K562 (cell line): ENCODE data around the gene CFAP69. TPM values are rescaled to one million over a fixed set of nuclear protein-coding genes. Genes with fewer than 3 reads are reported as not detected.

Experiments used
- ARID2 ChIP-seq: fragments of 450-650 bp; IDR thresholded peaks from 2 replicates; pipeline ENCODE4 v1.6.1; 2017; ENCODE audit warnings: antibody characterized with exemption, mild to moderate bottlenecking
- CBX1 ChIP-seq: sonication (generic); IDR thresholded peaks from 2 replicates; pipeline ENCODE4 v1.6.1; 2016; ENCODE audit warnings: antibody characterized with exemption, low read depth, mild to moderate bottlenecking
- CHD4 ChIP-seq: fragments of 200-600 bp; sonication (generic); IDR thresholded peaks from 3 replicates; pipeline ENCODE4 v1.6.1; 2012; ENCODE audit warnings: low read depth, mild to moderate bottlenecking, mixed read lengths, low read length, inconsistent platforms; ENCODE audit not compliant: insufficient read depth, insufficient replicate concordance, poor library complexity, severe bottlenecking
- MCM7 ChIP-seq, 2 experiments: fragments of 450-650 bp; IDR thresholded peaks; 2 replicates each; pipeline ENCODE4 v1.6.1; 2016 to 2018
- SIX5 ChIP-seq, 2 experiments: IDR thresholded peaks; 2 replicates each; pipeline ENCODE4 v1.6.1; 2011; ENCODE audit warnings: low read length in 2 of 2, borderline replicate concordance in 1 of 2, low read depth in 1 of 2, mild to moderate bottlenecking in 1 of 2, moderate library complexity in 1 of 2; ENCODE audit not compliant: insufficient read depth in 1 of 2
- ZNF696 ChIP-seq: fragments of 250-450 bp; sonication (Bioruptor Pico); conservative IDR thresholded peaks from 2 replicates; pipeline ENCODE4 v1.4.0; 2020; ENCODE audit warnings: mild to moderate bottlenecking, moderate library complexity
- polyA plus RNA-seq, 8 experiments: library from polyadenylated mRNA; depleted of rRNA in 4 of 8; stranded (reverse) in 5 of 8; unstranded in 3 of 8; fragments of >200 nt; fragmentation: Nextera tagmentation in 2 of 8; fragmentation: Illumina TruSeq in 1 of 8; extraction: Ambion mirVana in 2 of 8; extraction: Trizol in 1 of 8; gene quantifications; 2 replicates each; pipeline versions ENCODE4 v1.2.1 to v1.2.3, GENCODE V29; 2011 to 2014; ENCODE audit warnings: inconsistent platforms in 1 of 8, missing spikeins in 1 of 8
- total RNA-seq, 7 experiments: library from RNA; depleted of rRNA in 6 of 7; stranded (reverse); fragments of >200 nt in 6 of 7; fragmentation: Illumina TruSeq in 2 of 7; extraction: Trizol in 2 of 7; gene quantifications; 2 replicates each; pipeline versions ENCODE4 v1.2.1 to v1.2.3, GENCODE V29; 2011 to 2021; ENCODE audit warnings: low replicate concordance in 1 of 7
- TF ChIP-seq, protein P1 (sequence below), 2 experiments: fragments of 450-650 bp; IDR thresholded peaks; 2 replicates each; pipeline ENCODE4 v1.6.1; 2016; ENCODE audit warnings: mild to moderate bottlenecking in 2 of 2, borderline replicate concordance in 1 of 2, low read depth in 1 of 2, moderate library complexity in 1 of 2
- TF ChIP-seq, protein P2 (sequence below): sonication (generic); formaldehyde crosslinking; IDR thresholded peaks from 2 replicates; pipeline ENCODE4 v1.8.0; 2022; ENCODE audit warnings: mild to moderate bottlenecking, missing genetic modification reagents
- TF ChIP-seq, protein P3 (sequence below): fragments of 450-650 bp; IDR thresholded peaks from 2 replicates; pipeline ENCODE4 v1.7.1; 2018; ENCODE audit warnings: mild to moderate bottlenecking, low read depth; ENCODE audit not compliant: partially characterized antibody
- TF ChIP-seq, protein P4 (sequence below): fragments of 450-650 bp; formaldehyde crosslinking; IDR thresholded peaks from 2 replicates; pipeline ENCODE4 v1.4.0; 2022; ENCODE audit warnings: missing genetic modification characterization
- TF ChIP-seq, protein P5 (sequence below): fragments of 450-650 bp; IDR thresholded peaks from 2 replicates; pipeline ENCODE4 v1.6.1; 2016

Gene CFAP69
- total and polyA plus RNA-seq, 9 of the 15 experiments (the other 6 are each of a cell fraction or from before 2014, with no cell fraction given), result 0.24 to 5.1 (median 1.7) TPM

DNA sequence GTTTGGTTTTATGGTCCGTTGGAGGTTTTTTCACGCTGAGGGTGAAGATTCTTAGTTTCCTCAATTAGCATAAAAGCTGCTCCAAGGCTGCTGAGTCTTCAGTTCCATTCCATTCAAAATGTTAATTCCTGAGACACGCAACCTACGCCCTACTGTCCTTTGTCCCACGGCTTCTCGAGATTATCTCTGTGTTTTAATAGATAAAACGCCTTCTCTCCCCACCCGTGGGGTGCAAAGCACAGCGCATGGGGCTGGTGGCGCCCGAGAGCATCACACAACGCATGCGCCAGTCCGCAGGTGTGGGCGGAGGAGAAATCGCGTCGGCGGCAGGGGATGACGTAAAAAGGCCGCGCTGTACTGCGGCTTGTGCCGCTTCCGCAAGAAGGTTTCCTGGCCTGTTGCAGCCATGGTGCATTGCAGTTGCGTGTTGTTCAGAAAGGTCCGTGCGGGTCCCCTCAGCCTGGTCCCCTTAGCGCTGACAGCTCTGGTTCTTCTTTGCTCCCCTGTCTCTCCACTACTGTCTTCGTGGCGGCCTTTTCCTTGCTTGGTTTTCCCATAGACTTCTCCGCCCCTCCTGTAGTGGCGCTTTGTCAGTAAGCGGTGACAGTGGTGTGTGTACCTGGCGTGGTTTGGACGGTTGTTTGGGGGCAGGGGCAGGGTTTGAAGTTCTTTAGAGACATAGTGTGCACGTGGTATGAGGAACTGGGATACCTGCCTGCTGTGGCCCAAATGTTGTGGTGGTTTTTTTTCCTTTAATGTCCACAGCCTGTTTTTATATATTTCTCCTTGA lies 101.6 kb downstream of the CFAP69 start, which contains the start of gene GTPBP10 (continued):
- TF ChIP-seq, protein P1, sequence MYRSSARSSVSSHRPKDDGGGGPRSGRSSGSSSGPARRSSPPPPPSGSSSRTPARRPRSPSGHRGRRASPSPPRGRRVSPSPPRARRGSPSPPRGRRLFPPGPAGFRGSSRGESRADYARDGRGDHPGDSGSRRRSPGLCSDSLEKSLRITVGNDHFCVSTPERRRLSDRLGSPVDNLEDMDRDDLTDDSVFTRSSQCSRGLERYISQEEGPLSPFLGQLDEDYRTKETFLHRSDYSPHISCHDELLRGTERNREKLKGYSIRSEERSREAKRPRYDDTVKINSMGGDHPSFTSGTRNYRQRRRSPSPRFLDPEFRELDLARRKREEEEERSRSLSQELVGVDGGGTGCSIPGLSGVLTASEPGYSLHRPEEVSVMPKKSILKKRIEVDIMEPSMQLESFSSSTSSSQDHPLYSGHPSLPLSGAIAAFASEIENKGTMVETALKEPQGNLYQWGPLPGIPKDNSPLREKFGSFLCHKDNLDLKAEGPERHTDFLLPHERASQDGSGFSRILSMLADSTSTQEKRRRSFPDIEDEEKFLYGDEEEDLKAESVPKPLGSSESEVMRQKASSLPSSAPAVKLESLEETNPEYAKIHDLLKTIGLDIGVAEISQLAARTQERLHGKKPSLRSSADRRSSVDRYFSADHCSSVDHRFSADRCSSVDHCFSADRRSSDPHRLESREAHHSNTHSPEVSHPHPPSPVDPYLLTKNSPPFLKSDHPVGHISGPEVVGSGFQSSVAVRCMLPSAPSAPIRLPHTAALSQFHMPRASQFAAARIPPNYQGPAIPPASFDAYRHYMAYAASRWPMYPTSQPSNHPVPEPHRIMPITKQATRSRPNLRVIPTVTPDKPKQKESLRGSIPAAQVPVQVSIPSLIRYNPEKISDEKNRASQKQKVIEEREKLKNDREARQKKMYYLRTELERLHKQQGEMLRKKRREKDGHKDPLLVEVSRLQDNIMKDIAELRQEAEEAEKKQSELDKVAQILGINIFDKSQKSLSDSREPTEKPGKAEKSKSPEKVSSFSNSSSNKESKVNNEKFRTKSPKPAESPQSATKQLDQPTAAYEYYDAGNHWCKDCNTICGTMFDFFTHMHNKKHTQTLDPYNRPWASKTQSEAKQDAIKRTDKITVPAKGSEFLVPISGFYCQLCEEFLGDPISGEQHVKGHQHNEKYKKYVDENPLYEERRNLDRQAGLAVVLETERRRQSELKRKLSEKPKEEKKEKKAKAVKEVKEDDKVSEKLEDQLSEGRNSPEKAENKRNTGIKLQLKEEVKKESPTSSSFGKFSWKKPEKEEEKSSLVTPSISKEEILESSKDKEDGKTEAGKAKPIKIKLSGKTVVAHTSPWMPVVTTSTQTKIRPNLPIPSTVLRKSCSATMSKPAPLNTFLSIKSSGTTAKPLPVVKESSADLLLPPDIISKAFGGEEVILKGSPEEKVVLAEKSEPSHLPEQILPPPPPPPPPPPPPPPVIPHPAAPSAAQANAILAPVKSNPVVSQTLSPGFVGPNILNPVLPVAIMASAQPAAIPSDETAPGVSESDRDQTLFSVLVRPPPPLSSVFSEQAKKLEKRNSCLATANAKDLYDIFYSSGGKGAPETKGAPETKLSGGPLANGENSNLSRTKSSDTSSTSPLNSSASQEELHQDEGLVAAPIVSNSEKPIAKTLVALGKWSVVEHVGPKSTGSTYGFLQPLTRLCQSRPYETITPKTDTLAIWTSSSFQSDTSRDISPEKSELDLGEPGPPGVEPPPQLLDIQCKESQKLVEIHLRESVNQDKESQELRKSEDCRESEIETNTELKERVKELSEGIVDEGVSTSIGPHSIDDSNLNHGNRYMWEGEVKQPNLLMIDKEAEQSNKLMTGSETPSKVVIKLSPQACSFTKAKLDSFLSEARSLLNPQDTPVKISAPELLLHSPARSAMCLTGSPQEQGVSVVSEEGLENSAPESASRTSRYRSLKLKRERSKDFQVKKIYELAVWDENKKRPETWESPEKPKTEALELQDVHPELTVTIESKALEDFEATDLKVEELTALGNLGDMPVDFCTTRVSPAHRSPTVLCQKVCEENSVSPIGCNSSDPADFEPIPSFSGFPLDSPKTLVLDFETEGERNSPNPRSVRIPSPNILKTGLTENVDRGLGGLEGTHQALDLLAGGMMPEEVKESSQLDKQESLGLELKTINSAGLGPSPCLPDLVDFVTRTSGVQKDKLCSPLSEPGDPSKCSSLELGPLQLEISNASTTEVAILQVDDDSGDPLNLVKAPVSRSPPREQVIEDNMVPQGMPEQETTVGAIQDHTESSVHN (IDR thresholded peaks at IDR 0.05; ENCODE audit: borderline replicate concordance in 1 of 2, low read depth in 1 of 2), result peak in 1 of 2 experiments; percentile 60; a peak in 1 of 4 replicates
- TF ChIP-seq, protein P2, sequence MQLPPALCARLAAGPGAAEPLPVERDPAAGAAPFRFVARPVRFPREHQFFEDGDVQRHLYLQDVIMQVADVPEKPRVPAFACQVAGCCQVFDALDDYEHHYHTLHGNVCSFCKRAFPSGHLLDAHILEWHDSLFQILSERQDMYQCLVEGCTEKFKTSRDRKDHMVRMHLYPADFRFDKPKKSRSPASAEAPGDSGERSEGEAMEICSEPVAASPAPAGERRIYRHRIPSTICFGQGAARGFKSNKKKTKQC, result peak; percentile 95
- TF ChIP-seq ARID2, result peak; percentile 42; the same call in 1 of the 2 replicates
- TF ChIP-seq, protein P3, sequence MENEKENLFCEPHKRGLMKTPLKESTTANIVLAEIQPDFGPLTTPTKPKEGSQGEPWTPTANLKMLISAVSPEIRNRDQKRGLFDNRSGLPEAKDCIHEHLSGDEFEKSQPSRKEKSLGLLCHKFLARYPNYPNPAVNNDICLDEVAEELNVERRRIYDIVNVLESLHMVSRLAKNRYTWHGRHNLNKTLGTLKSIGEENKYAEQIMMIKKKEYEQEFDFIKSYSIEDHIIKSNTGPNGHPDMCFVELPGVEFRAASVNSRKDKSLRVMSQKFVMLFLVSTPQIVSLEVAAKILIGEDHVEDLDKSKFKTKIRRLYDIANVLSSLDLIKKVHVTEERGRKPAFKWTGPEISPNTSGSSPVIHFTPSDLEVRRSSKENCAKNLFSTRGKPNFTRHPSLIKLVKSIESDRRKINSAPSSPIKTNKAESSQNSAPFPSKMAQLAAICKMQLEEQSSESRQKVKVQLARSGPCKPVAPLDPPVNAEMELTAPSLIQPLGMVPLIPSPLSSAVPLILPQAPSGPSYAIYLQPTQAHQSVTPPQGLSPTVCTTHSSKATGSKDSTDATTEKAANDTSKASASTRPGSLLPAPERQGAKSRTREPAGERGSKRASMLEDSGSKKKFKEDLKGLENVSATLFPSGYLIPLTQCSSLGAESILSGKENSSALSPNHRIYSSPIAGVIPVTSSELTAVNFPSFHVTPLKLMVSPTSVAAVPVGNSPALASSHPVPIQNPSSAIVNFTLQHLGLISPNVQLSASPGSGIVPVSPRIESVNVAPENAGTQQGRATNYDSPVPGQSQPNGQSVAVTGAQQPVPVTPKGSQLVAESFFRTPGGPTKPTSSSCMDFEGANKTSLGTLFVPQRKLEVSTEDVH, result peak; percentile 89
- TF ChIP-seq, protein P4, sequence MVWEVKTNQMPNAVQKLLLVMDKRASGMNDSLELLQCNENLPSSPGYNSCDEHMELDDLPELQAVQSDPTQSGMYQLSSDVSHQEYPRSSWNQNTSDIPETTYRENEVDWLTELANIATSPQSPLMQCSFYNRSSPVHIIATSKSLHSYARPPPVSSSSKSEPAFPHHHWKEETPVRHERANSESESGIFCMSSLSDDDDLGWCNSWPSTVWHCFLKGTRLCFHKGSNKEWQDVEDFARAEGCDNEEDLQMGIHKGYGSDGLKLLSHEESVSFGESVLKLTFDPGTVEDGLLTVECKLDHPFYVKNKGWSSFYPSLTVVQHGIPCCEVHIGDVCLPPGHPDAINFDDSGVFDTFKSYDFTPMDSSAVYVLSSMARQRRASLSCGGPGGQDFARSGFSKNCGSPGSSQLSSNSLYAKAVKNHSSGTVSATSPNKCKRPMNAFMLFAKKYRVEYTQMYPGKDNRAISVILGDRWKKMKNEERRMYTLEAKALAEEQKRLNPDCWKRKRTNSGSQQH (CRISPR knock-in tag), result peak; percentile 87; the same call in 1 of the 2 replicates
- TF ChIP-seq, protein P5, sequence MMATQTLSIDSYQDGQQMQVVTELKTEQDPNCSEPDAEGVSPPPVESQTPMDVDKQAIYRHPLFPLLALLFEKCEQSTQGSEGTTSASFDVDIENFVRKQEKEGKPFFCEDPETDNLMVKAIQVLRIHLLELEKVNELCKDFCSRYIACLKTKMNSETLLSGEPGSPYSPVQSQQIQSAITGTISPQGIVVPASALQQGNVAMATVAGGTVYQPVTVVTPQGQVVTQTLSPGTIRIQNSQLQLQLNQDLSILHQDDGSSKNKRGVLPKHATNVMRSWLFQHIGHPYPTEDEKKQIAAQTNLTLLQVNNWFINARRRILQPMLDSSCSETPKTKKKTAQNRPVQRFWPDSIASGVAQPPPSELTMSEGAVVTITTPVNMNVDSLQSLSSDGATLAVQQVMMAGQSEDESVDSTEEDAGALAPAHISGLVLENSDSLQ, result peak; percentile 38
- TF ChIP-seq SIX5 (IDR thresholded peaks at IDR 0.05; ENCODE audit: borderline replicate concordance in 1 of 2, insufficient read depth in 1 of 2, low read depth in 1 of 2, low read length in 2 of 2), result peak in 1 of 2 experiments; percentile 16; a peak in 2 of 4 replicates
- peak; percentile 71 for TF ChIP-seq CHD4
- no peak for TF ChIP-seq ZNF696 (CRISPR knock-in tag)
- TF ChIP-seq CBX1, result peak; percentile 88
- no peak for TF ChIP-seq MCM7 (IDR thresholded peaks at IDR 0.05)
